H54 (cell line): ENCODE measurements around the gene PDSS2.
A peak's percentile ranks its signal among the peaks of the same experiment; 100 is the strongest.
"Not testable (repeated sequence)": the region's sequence is repeated elsewhere in the genome, so short reads cannot be mapped to it uniquely, and the experiment has no call there.

Experiments
- DNase-seq: peaks from one replicate; pipeline ENCODE4 v3.0.0; 2011; ENCODE audit warnings: low spot score, mixed read lengths; ENCODE audit not compliant: insufficient read length
- FAIRE-seq: peaks from 3 replicates; lab custom pipeline; 2011; peaks lifted over from hg19 to GRCh38; lab: Jason Lieb, UNC
- POLR2A ChIP-seq: IDR thresholded peaks from 2 replicates; pipeline ENCODE4 v1.6.1; 2011; ENCODE audit warnings: low read depth, mild to moderate bottlenecking, low read length

Gene PDSS2

DNA sequence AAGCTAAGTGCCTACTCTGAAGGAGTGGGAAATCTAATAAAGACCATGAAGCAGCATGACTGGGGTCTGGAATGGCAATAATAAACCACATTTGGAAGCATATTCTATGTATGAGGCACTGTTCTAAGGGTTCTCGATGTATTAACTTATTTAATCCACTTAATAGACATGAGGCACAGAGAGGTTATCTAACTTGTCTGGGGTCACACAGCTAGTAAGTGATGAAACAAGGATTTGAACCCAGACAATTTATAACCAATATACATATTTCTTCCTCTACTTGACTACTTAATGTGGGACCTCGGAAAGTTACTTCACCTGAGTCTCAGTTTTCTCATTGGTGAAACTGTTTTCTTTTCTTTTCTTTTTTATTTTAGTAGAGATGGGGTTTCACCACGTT is 131.3 kb downstream of the PDSS2 start:
- no peak for TF ChIP-seq POLR2A
- FAIRE-seq (no peak), DNase-seq (no peak)

GRCh38 chr6:107323133-107323785 is 136.1 kb downstream of the PDSS2 start:
- DNase-seq, result no peak
- FAIRE-seq, result no peak

DNA sequence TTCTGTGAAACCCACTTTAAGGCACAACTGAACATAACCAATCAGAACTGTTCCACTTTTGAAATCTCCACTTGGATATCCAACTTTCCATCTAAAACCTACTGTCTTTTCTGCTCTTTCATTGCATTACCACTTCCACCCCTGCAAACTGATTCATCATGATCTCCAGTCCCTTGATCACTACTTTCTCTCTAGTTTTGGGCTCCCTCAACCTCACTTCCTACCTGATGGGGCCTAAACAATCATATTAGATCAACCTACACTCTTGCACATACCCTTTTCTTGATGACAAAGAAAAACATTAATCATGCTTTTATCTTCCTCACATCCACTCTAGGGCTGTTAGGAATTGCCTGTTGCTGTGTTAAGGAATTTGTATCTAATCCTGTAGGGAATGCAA is 137.6 kb downstream of the PDSS2 start:
- TF ChIP-seq POLR2A, result no peak
- no peak for DNase-seq
- FAIRE-seq, result no peak

More at GRCh38 chr6:107323133-107323785, 136.1 kb downstream of the PDSS2 start:
- TF ChIP-seq POLR2A, result no peak

- no peak for FAIRE-seq
- no peak for DNase-seq
- no peak for TF ChIP-seq POLR2A
These were observed 139.3 kb downstream of the PDSS2 start for GRCh38 chr6:107319906-107320530.

DNA sequence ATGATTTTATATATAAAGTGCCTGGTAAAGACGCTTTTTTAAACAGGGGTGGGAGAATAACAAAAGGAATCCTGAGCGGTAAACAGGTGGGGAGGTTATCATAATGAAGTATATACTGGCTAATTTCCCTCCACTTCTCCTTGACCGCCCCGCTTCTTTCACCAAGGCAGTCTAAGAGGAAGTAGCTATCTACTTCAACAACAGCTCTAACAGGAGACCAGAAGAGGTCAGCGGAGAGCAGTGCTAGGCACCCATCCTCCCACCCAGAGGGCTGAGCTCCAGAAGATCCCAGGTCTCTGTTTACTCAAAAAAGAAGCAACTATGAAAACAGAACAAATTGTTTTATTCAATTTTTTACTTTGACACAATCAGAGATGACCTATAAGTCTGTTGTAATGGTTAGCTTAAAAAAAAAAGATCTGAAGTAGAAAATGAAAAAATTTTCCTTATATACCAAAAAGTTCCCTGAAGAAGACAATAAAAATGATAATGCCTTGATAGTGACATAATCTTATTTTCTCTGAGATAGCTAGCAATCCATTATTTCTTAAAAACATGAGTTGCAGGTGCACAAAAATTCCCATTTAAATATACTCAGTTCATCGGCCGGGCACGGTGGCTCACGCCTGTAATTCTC is 141.1 kb downstream of the PDSS2 start:
- no peak for TF ChIP-seq POLR2A
- FAIRE-seq (no peak), DNase-seq (peak; percentile 12)

GRCh38 chr6:107315114-107315513 is 144.2 kb downstream of the PDSS2 start:
- no peak for DNase-seq
- TF ChIP-seq POLR2A, result no peak
- no peak for FAIRE-seq

DNA sequence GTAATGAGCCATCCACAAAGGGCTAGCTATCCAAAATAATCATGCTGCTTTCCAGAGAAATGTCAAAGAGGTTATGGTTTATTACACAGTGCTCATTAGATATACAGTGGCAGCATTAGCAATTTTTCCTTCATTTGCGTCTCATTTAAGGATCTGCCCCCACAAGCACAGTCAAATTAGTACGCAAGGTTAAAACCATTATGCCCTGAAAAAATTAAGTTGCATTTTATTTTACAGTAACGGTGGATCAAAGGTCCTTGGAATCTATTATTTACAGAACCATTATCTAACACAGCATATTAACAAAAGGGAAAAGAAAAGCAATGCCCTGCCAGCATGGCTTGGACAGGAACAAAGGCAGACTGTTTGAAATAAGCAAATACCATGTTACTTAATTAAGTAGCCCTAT is 144.8 kb downstream of the PDSS2 start:
- DNase-seq (no peak), FAIRE-seq (no peak)
- no peak for TF ChIP-seq POLR2A

GRCh38 chr6:107313776-107314175 is 145.6 kb downstream of the PDSS2 start:
- no peak for FAIRE-seq
- no peak for DNase-seq

GRCh38 chr6:107310362-107310761 is 149.0 kb downstream of the PDSS2 start:
- no peak for TF ChIP-seq POLR2A
- FAIRE-seq (no peak), DNase-seq (no peak)

More at GRCh38 chr6:107313776-107314175, 145.6 kb downstream of the PDSS2 start:
- TF ChIP-seq POLR2A, result no peak

DNA sequence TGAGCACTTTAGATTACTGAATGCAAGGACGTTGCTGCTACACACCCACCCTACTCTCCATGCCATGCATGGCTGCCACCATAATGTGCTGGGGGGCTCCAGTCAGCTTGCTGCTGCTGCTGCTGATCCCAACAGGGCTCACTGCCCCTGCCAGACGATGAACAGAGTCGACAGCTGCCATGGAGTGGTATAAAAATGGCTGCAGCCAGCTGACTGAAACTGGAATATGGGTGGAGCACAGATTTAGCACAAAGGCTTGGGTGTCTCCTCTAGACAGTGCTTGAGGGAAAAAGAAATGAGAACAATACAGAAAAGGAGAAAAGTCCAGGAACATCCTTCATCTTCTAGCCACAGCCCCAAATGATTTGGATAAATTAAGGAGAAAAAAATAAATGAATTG is 150.7 kb downstream of the PDSS2 start:
- TF ChIP-seq POLR2A, result no peak
- FAIRE-seq (no peak), DNase-seq (no peak)

- not testable (repeated sequence) for DNase-seq, FAIRE-seq
These were observed 153.4 kb downstream of the PDSS2 start for GRCh38 chr6:107305994-107306393.

DNA sequence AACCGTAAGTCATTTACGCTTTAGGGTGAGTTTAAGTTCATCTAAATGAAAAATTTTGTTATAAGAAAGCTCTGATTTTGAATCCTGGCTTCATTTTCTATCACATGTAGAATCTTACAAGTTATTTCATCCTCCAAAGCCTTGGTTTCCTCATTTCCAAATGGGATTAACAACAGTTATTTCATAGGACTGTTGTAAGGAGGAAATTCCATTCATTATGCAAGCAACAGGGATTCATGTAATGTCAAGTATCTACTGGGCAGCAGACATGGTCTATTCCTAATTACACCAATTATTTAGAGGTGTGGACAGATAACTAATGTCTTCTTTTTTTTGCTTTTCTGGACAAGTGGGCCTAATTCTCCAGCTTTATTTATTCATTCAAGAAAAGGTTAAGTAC is 154.0 kb downstream of the PDSS2 start:
- no peak for DNase-seq
- no peak for TF ChIP-seq POLR2A
- no peak for FAIRE-seq

- DNase-seq, result no peak
- TF ChIP-seq POLR2A, result no peak
- no peak for FAIRE-seq
These were observed 154.8 kb downstream of the PDSS2 start for GRCh38 chr6:107304421-107305025.

GRCh38 chr6:107293350-107293749 is 166.0 kb downstream of the PDSS2 start:
- FAIRE-seq, result no peak
- no peak for TF ChIP-seq POLR2A
- no peak for DNase-seq
